ENCODE data around the gene SORCS2.
"Not testable (repeated sequence)": the region's sequence is repeated elsewhere in the genome, so short reads cannot be mapped to it uniquely, and the experiment has no call there.

Gene SORCS2

DNA sequence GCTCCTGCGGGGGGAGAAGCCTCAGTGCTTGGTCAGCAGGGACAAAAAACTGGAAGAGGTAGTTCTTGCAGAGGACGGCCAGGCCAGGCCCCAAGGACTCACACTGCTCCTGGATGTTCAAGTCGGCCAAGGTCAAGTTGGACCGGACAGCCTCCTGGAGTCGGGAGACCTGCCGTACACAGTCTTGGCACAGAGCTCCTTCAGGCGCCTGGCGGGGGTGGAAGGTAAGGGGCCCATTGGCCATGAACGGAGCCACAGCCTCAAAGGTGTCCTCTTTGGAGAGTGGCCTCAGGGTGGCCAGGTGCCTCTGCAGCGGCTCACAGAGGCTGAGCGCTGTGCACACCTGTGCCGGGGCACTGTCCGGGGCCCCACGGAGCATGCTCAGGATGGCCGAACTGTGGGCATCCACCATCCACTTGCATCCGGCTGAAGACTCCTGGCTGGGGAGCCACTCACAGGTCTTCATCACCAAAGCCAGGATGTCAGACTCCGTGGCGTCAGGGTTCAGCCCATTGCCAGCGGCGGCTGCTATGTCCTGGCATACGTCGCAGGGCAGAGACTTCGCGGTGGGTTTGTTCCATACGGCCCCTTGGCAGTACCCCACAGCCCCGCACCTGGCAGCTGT is 241.9 kb downstream of the SORCS2 start:
- DNase-seq, result no peak

- DNase-seq, result no peak
Measured at GRCh38 chr4:7434766-7435150, 242.4 kb downstream of the SORCS2 start, which contains the start of gene PSAPL1. Gene PSAPL1 (minus strand): TSS chr4:7434930. CDS start chr4:7434879, 51 bp downstream.

DNA sequence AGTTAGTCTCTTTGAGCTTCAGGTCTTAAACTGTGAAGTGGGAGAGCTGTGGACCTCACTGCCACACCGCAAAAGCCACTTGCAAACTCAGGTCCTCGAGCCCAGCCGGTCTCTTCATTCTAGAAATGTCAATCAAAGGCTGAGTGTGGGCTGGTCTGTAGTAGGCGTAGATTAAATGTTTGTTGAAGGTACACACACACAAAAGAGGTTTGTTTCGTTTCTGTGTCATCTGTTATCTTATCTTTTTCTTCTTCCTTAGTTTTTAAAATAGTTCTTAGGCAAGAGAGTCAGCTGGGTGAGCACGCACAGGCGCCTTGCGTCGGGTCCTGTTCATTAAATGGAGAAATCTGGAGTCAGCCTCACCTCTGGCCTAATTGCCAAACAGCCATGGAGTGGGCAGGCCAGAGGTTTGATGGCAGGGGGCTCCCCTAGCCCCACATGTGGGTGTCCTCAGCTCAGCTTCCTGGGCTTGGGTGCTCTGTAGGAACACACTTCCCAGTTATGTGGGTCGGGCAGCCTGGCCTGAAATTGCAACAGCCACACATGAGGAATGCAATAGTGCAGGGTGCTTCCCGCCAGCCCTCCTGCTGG is 243.2 kb downstream of the SORCS2 start:
- no peak for DNase-seq

- no peak for DNase-seq
Measured at GRCh38 chr4:7436256-7436655, 243.9 kb downstream of the SORCS2 start.

DNA sequence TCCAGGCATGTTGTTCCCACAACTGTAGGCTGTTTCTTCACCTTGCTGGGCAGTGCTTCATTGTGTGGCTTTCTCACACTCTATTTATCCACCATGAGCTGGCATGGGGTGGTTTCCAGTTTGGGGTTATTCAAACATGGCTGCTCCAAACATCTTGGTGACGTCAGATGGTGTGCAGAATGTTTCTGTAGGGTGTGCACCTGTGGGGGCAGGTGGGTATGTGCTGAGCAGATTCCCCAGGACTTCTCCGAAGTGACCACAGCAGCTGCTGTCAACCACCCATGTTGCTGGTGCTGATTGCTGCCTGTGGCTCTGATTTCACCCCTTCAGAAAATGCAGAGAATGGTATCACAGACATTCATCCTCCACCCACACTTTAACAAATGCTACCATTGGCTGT is 247.4 kb downstream of the SORCS2 start:
- DNase-seq, result no peak

DNA sequence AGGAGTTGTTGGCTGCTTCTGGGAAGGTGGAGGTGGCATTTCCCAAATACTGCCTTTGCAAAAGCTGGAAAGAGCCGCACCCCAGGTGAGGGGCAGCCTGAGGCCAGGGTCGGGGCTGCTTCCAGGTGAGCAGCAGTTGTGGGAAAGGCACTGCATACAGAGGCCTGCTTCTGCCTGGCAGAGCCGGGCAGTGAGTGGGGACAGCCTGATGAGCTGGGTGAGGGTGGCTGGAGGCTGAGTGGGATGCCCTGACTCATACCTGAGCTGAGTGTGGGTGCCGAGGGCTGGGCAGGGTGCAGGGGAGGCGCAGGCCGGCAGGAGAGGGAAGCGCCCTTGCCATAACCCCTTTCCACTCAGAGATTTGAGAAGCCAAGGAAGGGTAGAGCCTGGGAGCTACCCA is 248.9 kb downstream of the SORCS2 start:
- no peak for DNase-seq

DNA sequence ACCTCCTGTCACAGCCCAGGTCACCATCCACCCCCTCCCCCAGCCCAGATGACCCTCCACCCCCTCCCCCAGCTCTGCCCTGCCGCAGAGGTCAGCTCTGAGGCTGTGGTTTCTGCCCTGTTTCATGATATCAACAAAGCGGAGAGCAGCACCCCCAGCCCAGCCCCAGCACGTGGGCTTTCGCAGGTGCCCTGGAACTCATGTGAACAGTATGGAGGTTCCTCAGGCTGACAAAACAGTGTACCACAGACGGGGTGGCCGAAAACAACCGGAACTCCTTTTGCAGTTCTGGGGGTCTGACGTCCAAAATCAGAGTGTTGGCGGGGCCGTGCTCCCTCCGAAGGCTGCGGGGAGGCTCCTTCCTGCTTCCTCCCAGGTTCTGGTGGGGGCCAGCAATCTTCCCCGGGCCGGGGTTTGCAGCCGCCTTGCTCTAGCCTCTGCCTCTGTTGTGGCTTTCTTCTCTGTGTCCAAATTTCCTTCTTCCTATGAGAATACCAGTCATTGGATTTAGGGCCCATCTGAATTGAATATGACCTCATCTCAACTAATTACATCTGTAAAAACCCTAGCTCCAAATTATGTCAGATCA is 250.3 kb downstream of the SORCS2 start:
- DNase-seq, result no peak

DNA sequence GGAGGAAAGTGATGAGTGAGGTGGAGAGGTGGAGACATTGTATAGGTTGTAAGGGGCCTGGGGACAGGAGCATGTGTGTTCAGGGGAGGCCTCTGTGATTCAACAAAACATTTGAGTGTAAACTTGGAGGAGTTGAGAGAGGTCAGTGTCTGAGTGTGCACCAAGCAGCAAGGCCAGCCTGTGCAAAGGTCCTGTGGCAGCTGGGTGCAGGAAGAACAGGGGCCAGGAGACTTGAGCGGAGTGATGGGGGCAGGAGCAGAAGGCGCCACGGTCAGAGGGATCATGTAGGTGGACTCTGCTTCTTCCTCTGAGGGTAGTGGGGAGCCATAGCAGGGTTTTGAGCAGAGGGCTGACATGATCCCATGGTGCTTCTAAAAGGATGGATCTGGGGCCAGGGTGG is 252.0 kb downstream of the SORCS2 start:
- no peak for DNase-seq

DNA sequence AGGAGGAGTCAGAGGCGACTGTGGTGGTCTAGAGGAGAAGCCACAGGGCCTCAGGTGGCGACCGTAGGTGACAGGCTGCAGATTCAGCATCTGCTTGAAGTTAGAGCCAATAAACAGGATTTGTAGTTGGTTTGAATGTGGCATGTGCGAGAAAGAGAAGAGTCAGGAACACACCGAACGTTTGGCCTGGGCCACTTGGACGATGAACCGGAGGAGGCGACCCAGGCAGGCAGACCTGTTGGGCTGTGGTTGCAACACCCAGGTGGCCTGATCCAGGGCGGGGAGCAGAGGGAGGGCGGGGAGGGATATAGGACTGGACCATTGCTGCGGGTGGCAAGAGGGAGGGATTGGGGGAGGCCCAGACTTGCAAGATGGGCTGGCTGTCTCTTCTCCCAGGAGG is 252.4 kb downstream of the SORCS2 start:
- no peak for DNase-seq

DNA sequence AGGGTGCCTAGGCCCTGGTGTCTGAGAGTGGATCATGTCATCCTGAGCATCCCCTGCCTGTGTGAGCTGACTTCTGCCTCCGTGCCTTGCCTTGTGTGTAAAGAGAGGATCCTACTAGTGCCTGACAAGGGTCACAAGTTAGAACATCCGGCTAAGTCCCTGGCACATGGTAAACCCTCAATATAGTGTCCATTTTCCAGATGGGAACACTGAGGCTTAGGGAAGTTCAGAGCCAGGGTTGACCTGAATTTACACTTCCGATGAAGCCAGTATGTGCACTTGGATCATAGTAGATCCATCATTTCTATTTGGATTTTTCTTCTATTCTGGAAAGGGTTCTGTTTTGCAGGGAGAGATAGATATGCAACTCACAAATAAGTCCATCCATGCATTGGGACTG is 254.9 kb downstream of the SORCS2 start:
- DNase-seq, result no peak

- DNase-seq, result no peak
Measured at GRCh38 chr4:7448036-7448435, 255.7 kb downstream of the SORCS2 start.

DNA sequence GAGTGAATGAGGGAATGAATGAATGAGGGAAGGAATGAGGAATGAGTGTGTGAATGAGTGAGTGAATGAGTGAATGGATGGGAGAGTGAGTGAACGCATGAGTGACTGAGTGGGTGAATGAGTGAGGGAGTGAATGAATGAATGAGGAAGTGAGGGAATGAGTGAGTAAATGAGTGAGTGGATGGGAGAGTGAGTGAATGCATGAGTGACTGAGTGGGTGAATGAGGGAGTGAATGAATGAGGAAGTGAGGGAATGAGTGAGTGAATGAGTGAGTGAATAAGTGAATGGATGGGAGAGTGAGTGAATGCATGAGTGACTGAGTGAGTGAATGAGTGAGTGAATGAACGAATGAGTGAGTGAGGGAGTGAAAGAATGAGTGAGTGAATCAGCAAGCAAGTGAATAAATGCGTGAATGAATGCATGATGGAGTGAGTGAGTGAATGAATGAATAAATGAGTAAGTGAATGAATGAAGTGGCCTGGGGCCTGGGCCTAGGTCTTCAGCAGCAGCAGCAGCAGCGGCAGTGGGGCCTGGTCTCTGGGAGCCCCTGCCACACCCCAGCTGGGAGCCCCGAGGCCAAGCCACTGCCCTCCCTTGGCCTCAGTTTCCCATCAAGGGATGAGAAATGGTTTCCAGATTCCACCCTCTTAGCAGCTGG is 258.6 kb downstream of the SORCS2 start:
- no peak for DNase-seq

GRCh38 chr4:7451434-7451789 is 259.1 kb downstream of the SORCS2 start:
- no peak for DNase-seq

DNA sequence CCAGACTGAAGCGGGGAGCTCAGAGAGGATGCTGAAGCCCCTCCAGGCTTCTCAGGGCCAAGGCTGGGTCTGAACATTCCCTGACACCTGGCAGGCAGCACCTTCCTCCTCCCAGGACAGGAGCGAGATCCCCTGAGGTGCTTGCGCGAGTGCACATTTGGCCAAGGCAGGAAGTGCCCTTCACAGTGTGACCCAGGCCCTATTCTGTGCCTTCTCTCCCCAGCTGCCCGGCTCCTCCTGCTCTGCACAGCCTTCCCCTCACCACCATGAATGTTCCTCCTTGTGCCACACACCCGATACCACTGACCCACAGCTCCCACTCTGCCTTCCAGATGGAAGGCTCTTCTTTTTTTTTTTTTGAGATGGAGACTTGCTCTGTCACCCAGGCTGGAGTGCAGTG is 259.5 kb downstream of the SORCS2 start:
- DNase-seq, result no peak

DNA sequence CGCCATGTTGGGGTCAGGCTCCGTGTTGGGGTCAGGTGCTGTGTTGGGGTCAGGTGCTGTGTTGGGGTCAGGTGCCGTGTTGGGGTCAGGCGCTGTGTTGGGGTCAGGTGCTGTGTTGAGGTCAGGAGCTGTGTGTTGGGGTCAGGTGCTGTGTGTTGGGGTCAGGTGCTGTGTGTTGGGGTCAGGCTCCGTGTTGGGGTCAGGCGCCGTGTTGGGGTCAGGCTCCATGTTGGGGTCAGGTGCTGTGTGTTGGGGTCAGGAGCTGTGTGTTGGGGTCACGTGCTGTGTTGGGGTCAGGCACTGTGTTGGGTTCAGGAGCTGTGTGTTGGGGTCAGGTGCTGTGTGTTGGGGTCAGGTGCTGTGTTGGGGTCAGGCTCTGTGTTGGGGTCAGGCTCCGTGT is 260.5 kb downstream of the SORCS2 start:
- not testable (repeated sequence) for DNase-seq

GRCh38 chr4:7457201-7458065 is 265.1 kb downstream of the SORCS2 start:
- DNase-seq, result no peak

- DNase-seq, result no peak
Measured at GRCh38 chr4:7458066-7458425, 265.7 kb downstream of the SORCS2 start.

DNA sequence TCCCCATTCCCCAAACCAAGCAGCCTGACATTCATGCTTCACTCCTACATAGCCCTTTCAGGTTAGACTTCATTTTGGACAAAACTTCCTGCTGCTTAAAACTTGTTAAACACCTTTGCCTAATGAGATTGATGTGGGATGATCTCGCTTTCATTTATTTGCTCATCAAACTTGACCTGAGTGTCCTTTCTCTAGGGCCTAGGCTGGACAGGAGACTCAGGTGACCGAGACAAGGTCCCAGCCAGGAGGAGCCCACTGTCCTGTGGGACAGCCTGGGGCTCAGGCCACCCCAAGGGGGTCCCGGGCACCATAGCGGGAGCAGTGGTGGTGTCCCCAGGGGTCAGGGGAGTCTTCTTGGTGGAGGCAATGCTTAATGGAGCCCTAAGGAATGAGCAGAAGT is 266.1 kb downstream of the SORCS2 start:
- no peak for DNase-seq

GRCh38 chr4:7459471-7459870 is 267.1 kb downstream of the SORCS2 start:
- no peak for DNase-seq

- DNase-seq, result no peak
Measured at GRCh38 chr4:7460566-7460965, 268.2 kb downstream of the SORCS2 start.

DNA sequence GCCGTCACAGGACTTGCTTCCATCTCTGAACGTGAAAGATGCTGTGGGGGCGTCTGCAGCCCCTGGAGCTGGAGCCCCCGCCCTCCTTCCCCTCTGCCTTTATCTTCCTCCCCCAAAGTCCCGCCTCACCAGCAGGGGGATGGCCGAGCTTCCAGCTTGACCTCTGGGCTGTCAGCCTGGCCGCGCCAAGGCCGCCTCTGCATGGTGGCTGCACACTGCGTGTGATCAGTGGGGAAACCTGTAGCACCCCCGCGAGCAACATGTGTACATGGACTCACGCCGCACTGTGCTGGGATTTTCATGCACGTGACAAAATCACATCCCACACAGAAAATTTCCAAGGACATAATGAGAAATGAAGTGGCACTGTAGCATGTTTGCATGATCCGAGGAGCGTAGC is 268.9 kb downstream of the SORCS2 start:
- DNase-seq, result no peak

- DNase-seq, result peak; percentile 55
Measured at GRCh38 chr4:7462509-7462971, 270.2 kb downstream of the SORCS2 start.

GRCh38 chr4:7463566-7464258 is 271.4 kb downstream of the SORCS2 start:
- no peak for DNase-seq
